Testis (tissue), 2 donors: Measurements from ENCODE around the gene PER1.

Experiments
- CTCF ChIP-seq, 3 experiments: fragments of 450-650 bp in 2 of 3; fragments of 200-600 bp in 1 of 3; sonication (generic) in 1 of 3; IDR thresholded peaks; one replicate each; pipeline ENCODE4 v1.5.1; 2016 to 2019; ENCODE audit warnings: antibody characterized with exemption in 3 of 3, mild to moderate bottlenecking in 2 of 3, moderate library complexity in 1 of 3
- POLR2A ChIP-seq: fragments of 450-650 bp; IDR thresholded peaks from one replicate; pipeline ENCODE4 v1.6.1; 2017; ENCODE audit warnings: antibody characterized with exemption, mild to moderate bottlenecking, moderate library complexity

- TF ChIP-seq CTCF (IDR thresholded peaks at IDR 0.05) (no peak), POLR2A (peak; percentile 24)
Measured at GRCh38 chr17:8192070-8192815, 40.0 kb upstream of the PER1 start.
